Tongue (tissue), 2 donors: ENCODE results near the gene PNPLA3. TPM values are rescaled to one million over a fixed set of nuclear protein-coding genes. Genes with fewer than 3 reads are reported as not detected.

Source experiments
- DNase-seq: peaks from one replicate; pipeline ENCODE4 v3.0.0-alpha.2; 2015
- total RNA-seq: library from RNA; depleted of rRNA; stranded (reverse); fragments of >200 nt; gene quantifications from one replicate; pipeline ENCODE4 v1.2.3, GENCODE V29; 2014

The PNPLA3 gene
- total RNA-seq = 0.51 TPM

- peak; percentile 95 for DNase-seq
Measured at GRCh38 chr22:43923631-43924464, at the start of gene PNPLA3. Gene PNPLA3 (plus strand): TSS chr22:43923805. CDS start chr22:43923912, 107 bp downstream.

- DNase-seq = no peak
Measured at GRCh38 chr22:43876866-43877509, 46.6 kb upstream of the PNPLA3 start.

- DNase-seq = no peak
Measured at GRCh38 chr22:43878079-43878795, 45.4 kb upstream of the PNPLA3 start.

- DNase-seq = no peak
Measured at GRCh38 chr22:43878831-43879550, 44.6 kb upstream of the PNPLA3 start.

GRCh38 chr22:43879901-43880540 lies 43.6 kb upstream of the PNPLA3 start:
- DNase-seq = no peak

GRCh38 chr22:43880541-43880991 lies 43.0 kb upstream of the PNPLA3 start:
- no peak for DNase-seq

GRCh38 chr22:43881091-43882061 lies 42.2 kb upstream of the PNPLA3 start:
- no peak for DNase-seq

GRCh38 chr22:43882122-43882767 lies 41.4 kb upstream of the PNPLA3 start:
- no peak for DNase-seq

- DNase-seq = peak; percentile 59
Measured at GRCh38 chr22:43883012-43883661, 40.5 kb upstream of the PNPLA3 start.

- no peak for DNase-seq
Measured at GRCh38 chr22:43883719-43884415, 39.7 kb upstream of the PNPLA3 start.

GRCh38 chr22:43884600-43885318 lies 38.8 kb upstream of the PNPLA3 start:
- peak; percentile 66 for DNase-seq

- DNase-seq = no peak
Measured at GRCh38 chr22:43885319-43885671, 38.3 kb upstream of the PNPLA3 start.

- DNase-seq = no peak
Measured at GRCh38 chr22:43885786-43886185, 37.8 kb upstream of the PNPLA3 start.

- DNase-seq = no peak
Measured at GRCh38 chr22:43886231-43886630, 37.4 kb upstream of the PNPLA3 start.

GRCh38 chr22:43887391-43887790 lies 36.2 kb upstream of the PNPLA3 start:
- DNase-seq = no peak

GRCh38 chr22:43888740-43889139 lies 34.9 kb upstream of the PNPLA3 start:
- DNase-seq = no peak

GRCh38 chr22:43889201-43889859 lies 34.3 kb upstream of the PNPLA3 start:
- no peak for DNase-seq

GRCh38 chr22:43889860-43890253 lies 33.7 kb upstream of the PNPLA3 start:
- no peak for DNase-seq
